ENCODE data around the gene DNAAF9.

- TF ChIP-seq CTCF (IDR thresholded peaks at IDR 0.05) (no peak), POLR2A (IDR thresholded peaks at IDR 0.05) (no peak), POLR2AphosphoS5 (IDR thresholded peaks at IDR 0.05) (no peak)
Observed at GRCh38 chr20:3454831-3455230, 47.4 kb upstream of the DNAAF9 start.
